ENCODE measurements around the gene DDX21.

DDX21 gene

DNA sequence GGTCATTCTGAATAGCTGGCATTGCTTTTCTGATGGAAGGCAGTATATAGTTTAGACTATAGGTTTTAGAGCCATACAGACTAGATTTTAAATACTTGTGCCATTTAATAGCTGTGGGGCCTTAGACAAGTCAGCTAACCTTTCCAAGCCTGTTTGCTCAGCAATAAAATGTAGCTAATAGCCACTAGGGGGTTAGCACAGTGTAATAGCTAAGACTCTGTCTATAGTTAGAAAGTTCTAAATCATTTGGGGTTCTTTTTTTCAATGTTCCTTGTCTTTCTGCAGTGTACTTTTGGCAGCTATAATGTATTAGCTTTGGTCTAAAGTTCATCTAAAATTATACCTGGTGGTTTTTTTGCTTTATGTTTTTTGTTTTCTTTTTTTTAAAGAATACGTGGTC lies 25.1 kb downstream of the DDX21 start:
- Histone ChIP-seq H3K4me3 (ENCODE audit: low read length) (no peak overlapping the region), H3K4me2 (ENCODE audit: low read length) (no peak overlapping the region), H3K9ac (ENCODE audit: low read length) (no peak overlapping the region), H3K27me3 (ENCODE audit: low read depth, low read length) (no peaks in the 10 kb centered on the region), H2AFZ (ENCODE audit: low read depth, low read length) (no peak overlapping the region), H3K36me3 (replicated peaks; ENCODE audit: low read depth, low read length) (peaks cover 50% of the 10 kb centered on the region), H3K27ac (ENCODE audit: low read length) (no peak overlapping the region), H3K9me3 (ENCODE audit: insufficient read depth, low read length) (no peaks in the 10 kb centered on the region), H3K4me1 (ENCODE audit: low read length) (no peaks in the 10 kb centered on the region), H3K79me2 (ENCODE audit: low read length) (peaks cover 19% of the 10 kb centered on the region), H4K20me1 (ENCODE audit: insufficient read depth, low read length) (peaks cover 4% of the 10 kb centered on the region; the same call in 1 of the 2 replicates)
- TF ChIP-seq, protein P1, sequence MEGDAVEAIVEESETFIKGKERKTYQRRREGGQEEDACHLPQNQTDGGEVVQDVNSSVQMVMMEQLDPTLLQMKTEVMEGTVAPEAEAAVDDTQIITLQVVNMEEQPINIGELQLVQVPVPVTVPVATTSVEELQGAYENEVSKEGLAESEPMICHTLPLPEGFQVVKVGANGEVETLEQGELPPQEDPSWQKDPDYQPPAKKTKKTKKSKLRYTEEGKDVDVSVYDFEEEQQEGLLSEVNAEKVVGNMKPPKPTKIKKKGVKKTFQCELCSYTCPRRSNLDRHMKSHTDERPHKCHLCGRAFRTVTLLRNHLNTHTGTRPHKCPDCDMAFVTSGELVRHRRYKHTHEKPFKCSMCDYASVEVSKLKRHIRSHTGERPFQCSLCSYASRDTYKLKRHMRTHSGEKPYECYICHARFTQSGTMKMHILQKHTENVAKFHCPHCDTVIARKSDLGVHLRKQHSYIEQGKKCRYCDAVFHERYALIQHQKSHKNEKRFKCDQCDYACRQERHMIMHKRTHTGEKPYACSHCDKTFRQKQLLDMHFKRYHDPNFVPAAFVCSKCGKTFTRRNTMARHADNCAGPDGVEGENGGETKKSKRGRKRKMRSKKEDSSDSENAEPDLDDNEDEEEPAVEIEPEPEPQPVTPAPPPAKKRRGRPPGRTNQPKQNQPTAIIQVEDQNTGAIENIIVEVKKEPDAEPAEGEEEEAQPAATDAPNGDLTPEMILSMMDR (IDR thresholded peaks at IDR 0.05; ENCODE audit: low read depth, low read length): no peak
- no peak for TF ChIP-seq EZH2phosphoT487 (IDR thresholded peaks at IDR 0.05; ENCODE audit: low read depth)

DNA sequence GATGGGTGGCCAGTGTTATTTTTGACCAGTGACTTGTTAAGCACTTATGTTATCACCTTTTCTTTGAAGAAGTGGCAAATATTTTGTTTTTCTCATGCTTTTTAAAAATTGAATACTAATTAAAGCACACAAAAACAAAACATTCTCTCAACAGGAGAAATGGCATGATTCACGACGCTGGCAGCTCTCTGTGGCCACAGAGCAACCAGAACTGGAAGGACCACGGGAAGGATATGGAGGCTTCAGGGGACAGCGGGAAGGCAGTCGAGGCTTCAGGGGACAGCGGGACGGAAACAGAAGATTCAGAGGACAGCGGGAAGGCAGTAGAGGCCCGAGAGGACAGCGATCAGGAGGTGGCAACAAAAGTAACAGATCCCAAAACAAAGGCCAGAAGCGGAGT lies 26.4 kb downstream of the DDX21 start:
- Histone ChIP-seq H3K27me3 (ENCODE audit: low read depth, low read length) (no peaks in the 10 kb centered on the region), H3K27ac (ENCODE audit: low read length) (no peak overlapping the region), H3K36me3 (replicated peaks; ENCODE audit: low read depth, low read length) (peaks cover 46% of the 10 kb centered on the region), H3K4me2 (ENCODE audit: low read length) (no peak overlapping the region), H3K79me2 (ENCODE audit: low read length) (peaks cover 19% of the 10 kb centered on the region), H4K20me1 (ENCODE audit: insufficient read depth, low read length) (peaks cover 4% of the 10 kb centered on the region; the same call in 1 of the 2 replicates), H3K9ac (ENCODE audit: low read length) (no peak overlapping the region), H3K4me3 (ENCODE audit: low read length) (no peak overlapping the region), H3K4me1 (ENCODE audit: low read length) (no peaks in the 10 kb centered on the region), H3K9me3 (ENCODE audit: insufficient read depth, low read length) (no peaks in the 10 kb centered on the region), H2AFZ (ENCODE audit: low read depth, low read length) (no peak overlapping the region)
- TF ChIP-seq, protein P1 (IDR thresholded peaks at IDR 0.05; ENCODE audit: low read depth, low read length): no peak
- no peak for TF ChIP-seq EZH2phosphoT487 (IDR thresholded peaks at IDR 0.05; ENCODE audit: low read depth)

DNA sequence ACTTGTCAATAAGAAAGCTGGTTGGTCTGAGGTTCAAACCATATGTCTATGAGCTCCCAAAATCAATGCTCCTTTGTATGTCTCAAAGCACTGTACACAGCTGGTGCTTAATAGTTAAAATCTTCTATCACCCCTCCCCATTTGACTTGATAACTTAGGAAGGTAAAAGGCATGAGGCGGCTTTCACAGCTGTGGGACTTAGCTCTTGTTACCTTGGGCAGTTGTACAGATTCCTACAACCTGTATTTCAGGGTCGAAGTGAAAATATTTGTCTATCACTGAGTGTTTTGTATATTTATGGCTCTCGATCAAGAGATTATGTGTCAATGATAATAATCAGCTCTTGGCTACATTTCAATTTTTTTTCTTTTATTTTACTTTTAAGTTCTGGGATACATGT lies 31.6 kb downstream of the DDX21 start:
- H3K27ac ChIP-seq (ENCODE audit: low read length): no peak overlapping the region
- H3K4me2 ChIP-seq (ENCODE audit: low read length): no peak overlapping the region
- no peaks in the 10 kb centered on the region for H3K4me1 ChIP-seq (ENCODE audit: low read length)

DNA sequence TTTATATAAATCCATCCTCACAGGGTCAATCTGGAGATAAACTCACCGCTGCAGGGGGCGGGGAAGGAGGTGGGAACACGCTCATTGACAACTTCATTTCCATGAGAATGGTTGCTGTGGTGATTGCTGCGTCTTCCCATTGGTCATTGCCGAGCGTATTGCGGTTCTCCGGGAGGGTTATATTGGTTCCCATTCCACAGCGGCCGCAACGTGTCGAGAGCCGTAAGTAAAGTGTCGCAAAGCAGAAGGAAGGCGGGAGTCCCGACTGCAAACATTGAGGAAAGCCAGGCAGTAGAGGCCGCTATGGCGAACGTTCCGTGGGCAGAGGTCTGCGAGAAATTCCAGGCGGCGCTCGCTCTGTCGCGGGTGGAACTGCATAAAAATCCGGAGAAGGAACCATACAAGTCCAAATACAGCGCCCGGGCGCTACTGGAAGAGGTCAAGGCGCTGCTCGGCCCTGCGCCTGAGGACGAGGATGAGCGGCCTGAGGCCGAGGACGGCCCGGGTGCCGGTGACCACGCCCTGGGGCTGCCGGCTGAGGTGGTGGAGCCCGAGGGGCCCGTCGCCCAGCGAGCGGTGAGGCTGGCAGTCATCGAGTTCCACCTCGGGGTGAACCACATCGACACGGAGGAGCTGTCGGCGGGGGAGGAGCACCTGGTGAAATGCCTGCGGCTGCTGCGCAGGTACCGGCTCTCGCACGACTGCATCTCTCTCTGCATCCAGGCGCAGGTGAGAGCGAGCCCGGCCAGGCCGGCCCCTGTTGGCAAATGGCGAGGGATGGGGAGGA lies 32.8 kb downstream of the DDX21 start, which contains the start of gene KIFBP:
TSS of gene KIFBP (plus strand) at position 274 of the 787 bp plus-strand sequence. CDS start at position 304, 30 bp downstream.
- Histone ChIP-seq H3K9ac (ENCODE audit: low read length) (no peak within 1 kb of the TSS), H3K4me3 (ENCODE audit: low read length) (no peak within 1 kb of the TSS), H3K4me2 (ENCODE audit: low read length) (no peak within 1 kb of the TSS), H3K79me2 (ENCODE audit: low read length) (peaks cover 7% of the 10 kb centered on the region; the same call in 1 of the 2 replicates), H2AFZ (ENCODE audit: low read depth, low read length) (no peak within 1 kb of the TSS), H3K27me3 (ENCODE audit: low read depth, low read length) (no peaks in the 10 kb centered on the region), H3K9me3 (ENCODE audit: insufficient read depth, low read length) (no peaks in the 10 kb centered on the region), H3K27ac (ENCODE audit: low read length) (no peak within 1 kb of the TSS), H3K36me3 (replicated peaks; ENCODE audit: low read depth, low read length) (peaks cover 7% of the 10 kb centered on the region), H4K20me1 (ENCODE audit: insufficient read depth, low read length) (peaks cover 3% of the 10 kb centered on the region; the same call in 1 of the 2 replicates), H3K4me1 (ENCODE audit: low read length) (no peaks in the 10 kb centered on the region)
- no peak for TF ChIP-seq EZH2phosphoT487 (IDR thresholded peaks at IDR 0.05; ENCODE audit: low read depth)
- TF ChIP-seq, protein P1 (IDR thresholded peaks at IDR 0.05; ENCODE audit: low read depth, low read length): no peak

More for the DNA sequence above, 31.6 kb downstream of the DDX21 start:
- Histone ChIP-seq H3K79me2 (ENCODE audit: low read length) (peaks cover 10% of the 10 kb centered on the region; the same call in 1 of the 2 replicates), H3K36me3 (replicated peaks; ENCODE audit: low read depth, low read length) (peaks cover 15% of the 10 kb centered on the region), H3K9ac (ENCODE audit: low read length) (no peak overlapping the region), H4K20me1 (ENCODE audit: insufficient read depth, low read length) (peaks cover 4% of the 10 kb centered on the region; the same call in 1 of the 2 replicates), H3K4me3 (ENCODE audit: low read length) (no peak overlapping the region), H3K9me3 (ENCODE audit: insufficient read depth, low read length) (no peaks in the 10 kb centered on the region), H3K27me3 (ENCODE audit: low read depth, low read length) (no peaks in the 10 kb centered on the region), H2AFZ (ENCODE audit: low read depth, low read length) (no peak overlapping the region)
- no peak for TF ChIP-seq EZH2phosphoT487 (IDR thresholded peaks at IDR 0.05; ENCODE audit: low read depth)
- TF ChIP-seq, protein P1 (IDR thresholded peaks at IDR 0.05; ENCODE audit: low read depth, low read length): no peak

All from OCI-LY3 (cell line).